Activated CD4-positive, CD25-positive, alpha-beta regulatory T cell treated with anti-CD3 and anti-CD28 coated beads, Interleukin-2, amount 50 U/mL, for 72 hours (primary cell): ENCODE measurements around the gene SARDH.

Source experiments
- DNase-seq: peaks from one replicate; pipeline ENCODE4 v3.0.0; 2021

The SARDH gene

GRCh38 chr9:133737774-133738639 lies at the start of gene SARDH:
Gene SARDH, minus strand, starts transcription at chr9:133738352. Its CDS starts 4,179 bp downstream, at chr9:133734173.
- DNase-seq = peak; percentile 62

- DNase-seq = no peak
Measured at GRCh38 chr9:133787754-133788025, 49.5 kb upstream of the SARDH start.

- no peak for DNase-seq
Measured at GRCh38 chr9:133786907-133787753, 49.0 kb upstream of the SARDH start.

GRCh38 chr9:133786371-133786753 lies 48.2 kb upstream of the SARDH start:
- DNase-seq = no peak

GRCh38 chr9:133785753-133786370 lies 47.7 kb upstream of the SARDH start:
- no peak for DNase-seq

GRCh38 chr9:133784731-133785561 lies 46.8 kb upstream of the SARDH start:
- no peak for DNase-seq

- no peak for DNase-seq
Measured at GRCh38 chr9:133783331-133783731, 45.2 kb upstream of the SARDH start.

- DNase-seq = peak; percentile 59
Measured at GRCh38 chr9:133782157-133783130, 44.3 kb upstream of the SARDH start.

- DNase-seq = no peak
Measured at GRCh38 chr9:133781828-133782135, 43.6 kb upstream of the SARDH start.

GRCh38 chr9:133780962-133781827 lies 43.0 kb upstream of the SARDH start:
- DNase-seq = no peak

- DNase-seq = no peak
Measured at GRCh38 chr9:133780404-133780945, 42.3 kb upstream of the SARDH start.

GRCh38 chr9:133779516-133780403 lies 41.6 kb upstream of the SARDH start:
- no peak for DNase-seq

GRCh38 chr9:133779081-133779480 lies 40.9 kb upstream of the SARDH start:
- no peak for DNase-seq

GRCh38 chr9:133778336-133779013 lies 40.3 kb upstream of the SARDH start:
- no peak for DNase-seq

GRCh38 chr9:133777871-133778270 lies 39.7 kb upstream of the SARDH start:
- DNase-seq = no peak

GRCh38 chr9:133777068-133777791 lies 39.1 kb upstream of the SARDH start:
- no peak for DNase-seq

GRCh38 chr9:133775951-133776905 lies 38.1 kb upstream of the SARDH start:
- DNase-seq = no peak
